HG03159 (cell line): ENCODE measurements around the gene COL12A1.
A peak's percentile ranks its signal among the peaks of the same experiment; 100 is the strongest.
"Not testable (repeated sequence)": the region's sequence is repeated elsewhere in the genome, so short reads cannot be mapped to it uniquely, and the experiment has no call there.

Experiments
- ATAC-seq: cut with Tn5 transposase; IDR thresholded peaks from one replicate; pipeline ENCODE4 v1.9.1; 2021; ENCODE audit warnings: mild to moderate bottlenecking, moderate library complexity; ENCODE audit not compliant: unreplicated experiment

The COL12A1 gene

DNA sequence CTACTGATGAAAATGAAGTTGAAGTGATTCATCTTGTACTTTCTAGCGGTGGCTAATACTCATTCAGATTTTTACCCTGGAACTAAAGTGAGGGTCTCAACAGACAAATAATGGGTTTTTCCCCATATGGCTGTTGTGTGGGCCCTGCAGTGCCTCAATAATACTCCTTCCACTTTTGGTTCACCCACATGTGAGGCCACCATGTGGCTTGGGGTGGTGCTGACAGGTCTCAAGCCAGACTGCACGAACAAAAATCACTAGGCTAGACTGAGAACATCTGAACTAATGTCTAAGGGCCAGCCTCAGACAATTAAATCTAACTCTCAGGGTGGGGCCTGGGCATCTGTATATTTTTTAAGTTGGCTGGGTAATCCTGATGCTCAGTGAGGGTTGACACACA lies 7.9 kb upstream of the COL12A1 start:
- ATAC-seq, result peak; percentile 43

DNA sequence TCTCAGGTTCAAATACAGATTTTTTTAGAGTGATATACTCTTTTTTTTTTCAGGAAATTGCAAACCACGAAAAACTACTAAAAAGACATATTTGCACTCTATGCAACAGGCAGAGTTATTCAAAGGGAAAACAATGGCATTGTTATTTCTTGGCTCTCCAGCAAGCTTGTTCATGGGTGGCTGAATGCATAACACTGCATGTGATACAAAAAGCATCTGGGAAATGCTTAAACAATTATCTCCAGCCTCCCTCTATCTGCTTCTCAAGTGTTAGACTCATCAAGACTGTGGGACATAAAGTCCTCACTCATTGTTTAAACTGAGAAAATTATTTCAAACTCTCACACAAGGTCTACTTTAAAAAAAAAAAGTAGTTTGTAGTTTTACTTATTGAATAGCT lies 7.3 kb upstream of the COL12A1 start:
- ATAC-seq, result no peak

DNA sequence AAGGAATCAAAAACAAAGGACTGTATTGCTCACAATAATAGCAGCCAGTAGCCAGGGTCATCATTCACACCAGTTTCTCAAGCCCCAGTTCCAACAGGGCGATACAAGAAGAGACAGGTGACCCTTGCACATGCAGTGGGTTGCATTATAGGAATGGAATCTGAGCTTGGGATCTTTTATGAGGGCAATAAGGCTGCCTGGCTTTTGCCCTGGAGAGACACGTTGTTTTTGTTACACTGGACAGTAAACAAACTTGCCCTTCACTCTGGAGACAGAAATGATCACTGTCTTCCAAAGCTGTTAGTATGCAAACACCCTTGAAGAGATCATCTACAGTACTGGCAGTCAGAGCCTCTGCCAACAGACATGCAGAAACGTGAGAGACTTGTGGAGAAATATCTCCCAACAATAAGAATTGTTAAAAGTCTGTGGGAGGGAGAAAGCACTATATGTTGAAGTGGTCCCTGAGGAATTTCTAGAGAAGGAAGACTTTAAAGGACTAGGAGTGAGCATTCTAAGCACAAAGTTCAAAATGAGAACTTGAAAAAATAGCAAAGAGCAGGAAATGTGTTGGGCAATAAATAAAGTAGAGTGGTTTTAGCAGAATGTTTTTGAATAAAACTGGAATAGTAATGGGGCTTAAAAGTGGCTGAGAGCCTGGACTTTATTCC lies 6.2 kb upstream of the COL12A1 start:
- no peak for ATAC-seq

DNA sequence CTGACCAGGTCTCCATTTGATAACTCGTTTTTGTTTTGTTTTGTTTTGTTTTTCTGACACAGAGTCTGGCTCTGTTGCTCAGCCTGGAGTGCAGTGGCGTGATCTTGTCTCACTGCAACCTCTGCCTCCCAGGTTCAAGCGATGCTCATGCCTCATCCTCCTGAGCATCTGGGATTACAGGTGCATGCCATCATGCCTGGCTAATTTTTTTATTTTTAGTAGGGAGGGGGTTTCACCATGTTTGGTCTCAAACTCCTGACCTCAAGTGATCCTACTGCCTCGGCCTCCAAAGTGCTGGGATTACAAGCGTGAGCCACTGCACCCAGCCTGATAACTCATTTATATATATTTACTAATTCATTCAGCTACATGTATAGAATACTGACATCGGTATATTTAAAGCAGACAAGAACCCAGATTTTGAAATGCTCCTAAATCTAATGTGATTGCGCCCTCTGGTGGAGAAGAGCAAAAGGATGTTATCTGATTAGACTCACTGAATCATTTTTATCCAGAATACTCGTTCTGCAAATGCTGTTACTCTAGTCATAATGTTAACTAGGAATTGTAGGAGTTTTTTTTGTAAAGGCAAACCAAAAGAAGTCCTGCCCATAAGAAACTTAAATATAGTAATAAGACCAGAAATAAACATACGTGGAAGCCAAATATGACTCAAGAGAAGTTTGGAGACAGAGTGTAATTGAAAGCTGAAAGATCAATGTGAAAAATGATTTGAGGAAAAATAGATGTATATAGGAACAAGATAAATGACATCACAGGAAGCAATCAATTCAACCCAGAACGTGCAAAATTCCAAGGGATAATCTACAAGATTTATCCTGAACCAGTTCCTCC lies 5.3 kb upstream of the COL12A1 start:
- no peak for ATAC-seq

DNA sequence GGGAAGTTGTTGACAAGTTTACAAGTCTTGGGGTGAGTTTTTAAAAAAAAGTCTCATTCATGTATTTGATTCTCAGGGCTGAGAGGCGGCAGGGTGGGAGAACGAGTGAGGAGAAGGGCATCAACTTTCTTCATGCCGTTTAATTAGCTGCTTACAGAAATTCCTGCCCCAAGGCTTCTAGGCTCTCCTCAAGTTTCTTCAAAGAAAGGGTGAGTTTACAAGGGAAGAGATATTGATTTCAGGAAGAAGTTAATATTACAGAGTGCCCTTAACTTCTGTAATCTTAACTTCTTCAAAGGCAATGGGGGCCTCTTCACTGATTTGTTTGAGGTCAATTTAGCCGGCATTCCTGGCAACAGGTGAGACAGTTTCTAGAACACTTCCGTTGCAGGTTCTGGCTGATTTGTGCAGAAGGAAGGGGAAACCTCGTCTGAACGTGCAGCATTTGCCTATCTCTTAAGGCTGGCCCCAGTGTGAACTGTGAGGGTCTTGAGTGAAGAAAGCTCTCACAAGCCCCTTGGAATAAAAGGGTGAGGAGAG lies 3.4 kb upstream of the COL12A1 start:
- ATAC-seq, result no peak

DNA sequence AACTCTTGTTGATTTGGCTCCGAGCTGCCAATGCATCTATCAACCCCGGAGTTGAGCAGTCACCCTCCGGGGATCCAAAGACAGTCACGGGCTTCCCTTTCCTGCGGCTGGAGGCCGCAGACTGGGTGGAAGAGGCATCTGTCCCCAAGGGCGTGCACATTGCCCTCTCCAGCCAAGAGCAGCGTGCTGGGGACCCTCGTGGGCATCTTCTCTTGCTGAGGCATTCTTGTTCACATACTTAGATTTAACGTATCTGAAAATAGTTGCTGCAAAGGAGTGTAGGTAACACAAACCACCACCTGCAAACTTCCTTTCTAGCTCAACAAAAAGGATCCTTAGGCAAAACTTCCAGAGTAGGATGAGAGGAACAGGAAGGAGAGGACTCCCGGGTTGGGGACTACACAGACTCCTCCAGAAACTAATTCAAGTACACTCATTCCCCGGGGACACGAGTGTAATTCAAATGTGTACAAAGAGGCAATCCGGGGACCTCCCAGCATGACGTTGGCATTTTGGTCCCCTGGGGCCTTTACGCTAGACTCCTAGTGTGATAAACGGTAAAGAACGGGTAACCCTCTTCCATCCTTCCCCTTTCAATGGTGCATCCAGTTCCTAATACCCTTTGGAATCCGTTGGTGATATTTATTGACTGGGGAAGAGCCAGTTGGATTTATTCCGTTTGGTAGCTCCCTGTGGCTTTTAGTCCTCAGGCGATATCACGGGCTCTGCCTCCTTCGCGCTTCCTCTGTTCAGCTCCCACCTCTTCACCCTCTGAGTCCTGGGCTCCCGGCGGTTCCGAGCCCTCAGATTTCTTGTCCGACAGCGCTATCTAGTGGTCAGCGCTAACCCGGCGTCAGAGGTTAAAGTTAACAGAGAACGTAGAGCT lies 2.7 kb upstream of the COL12A1 start:
- ATAC-seq, result peak; percentile 69

DNA sequence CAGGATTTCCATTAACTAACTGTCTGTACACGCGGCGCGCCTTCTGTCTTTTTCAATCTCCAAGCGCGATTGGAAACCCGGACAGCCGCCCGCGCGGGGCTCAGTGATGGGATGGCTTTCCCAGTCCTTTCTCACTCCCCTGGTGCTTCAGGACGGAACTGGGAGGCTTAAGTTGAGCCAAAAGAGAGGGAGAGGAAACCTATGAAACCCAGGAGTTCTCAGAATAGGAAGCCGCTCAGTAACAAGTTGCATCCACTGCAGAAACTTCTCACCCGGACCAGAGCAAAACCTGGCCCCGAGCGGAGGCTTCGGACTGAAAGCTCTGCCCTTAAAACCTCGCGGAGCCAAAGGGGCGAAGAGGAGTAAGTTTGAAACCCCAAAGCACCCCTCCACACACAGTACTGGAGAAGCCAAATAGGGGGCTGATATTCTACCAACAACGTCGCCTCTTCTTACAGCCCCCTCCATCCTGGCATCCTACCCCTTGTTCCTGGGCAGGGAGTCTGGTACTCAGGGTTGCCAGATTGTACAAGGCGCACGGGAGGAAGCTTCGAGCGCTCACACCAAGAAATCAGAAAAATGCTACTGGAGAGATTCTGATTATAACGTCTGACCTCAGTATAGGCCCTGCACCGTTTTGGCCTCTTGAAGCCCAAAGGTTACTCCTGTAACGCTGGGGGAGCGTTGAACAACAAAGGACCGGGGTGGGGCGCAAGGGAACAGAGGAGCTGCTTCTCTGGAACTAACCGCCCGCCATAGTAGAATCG lies 906 bp upstream of the COL12A1 start:
- no peak for ATAC-seq

DNA sequence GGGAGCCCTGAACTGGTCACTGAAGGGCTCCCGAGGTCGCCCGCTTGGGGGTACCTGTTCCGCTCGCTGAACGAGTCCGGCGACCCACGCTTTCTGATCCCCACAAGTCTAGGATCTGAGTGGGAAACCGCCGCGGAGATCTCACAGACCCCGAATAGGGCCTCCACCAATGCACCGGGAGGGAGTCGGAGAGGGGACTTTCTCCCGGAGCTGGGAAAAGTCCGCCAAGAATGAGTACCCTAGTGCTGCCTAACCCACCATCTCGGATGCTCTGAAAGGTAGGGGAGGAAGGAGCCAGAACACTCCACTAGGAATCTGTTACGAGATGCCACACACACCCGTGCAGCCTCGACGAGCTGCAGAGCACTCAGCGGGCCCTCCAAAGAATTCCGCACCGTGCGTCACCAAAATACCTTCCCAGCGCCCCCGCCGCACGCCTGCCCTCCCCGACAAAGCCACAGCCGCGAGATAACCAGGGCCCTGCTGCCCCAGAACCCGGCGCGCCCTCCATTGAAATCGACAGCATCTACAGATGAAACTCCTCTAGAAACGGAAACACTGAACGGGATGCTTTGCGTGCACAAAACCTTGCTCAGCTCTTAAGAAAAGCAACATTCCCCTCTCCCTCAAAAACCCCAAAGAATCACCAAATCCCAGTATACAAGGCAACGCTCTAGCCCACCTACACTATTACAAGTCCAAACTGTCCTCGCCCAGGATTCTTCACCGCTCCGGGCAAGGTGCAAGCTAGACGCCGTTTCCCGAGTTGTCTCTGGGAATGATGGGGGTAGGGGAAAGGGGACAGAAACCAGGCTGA lies 686 bp downstream of the COL12A1 start:
- ATAC-seq, result no peak

DNA sequence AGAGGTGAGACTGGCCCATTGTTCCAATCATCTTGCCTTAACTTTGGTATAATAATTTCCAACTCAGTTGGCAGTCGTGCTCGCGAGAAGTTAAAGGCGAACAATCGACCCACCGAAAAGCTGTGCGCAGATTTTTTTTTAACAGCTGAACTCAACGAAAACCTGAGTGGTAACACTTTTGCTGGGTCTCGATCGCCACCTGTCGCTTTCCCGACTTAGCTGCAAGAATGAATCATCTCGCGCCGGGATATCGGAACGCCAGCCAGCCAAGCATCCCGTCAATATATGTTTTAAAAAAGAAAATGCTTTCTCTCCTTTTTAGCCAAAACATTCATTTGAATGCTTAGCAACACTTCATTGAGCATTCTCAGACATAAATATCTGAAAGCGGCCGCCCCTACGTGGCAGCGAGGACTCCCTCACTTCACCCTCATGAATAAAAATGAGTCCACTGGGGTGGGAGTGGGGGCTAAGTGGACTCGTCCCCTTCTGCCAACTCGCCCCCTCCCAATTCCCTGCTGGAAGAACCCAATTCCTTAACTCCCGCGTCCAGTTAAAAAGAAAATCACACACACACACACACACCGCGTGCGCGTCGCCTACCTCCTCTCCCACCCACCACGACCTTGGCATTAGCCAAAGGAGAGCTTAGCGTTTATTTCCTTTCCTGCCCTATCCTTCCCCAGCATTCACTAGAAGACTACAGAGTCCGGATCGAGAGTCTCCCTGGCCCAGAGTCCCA lies 1.5 kb downstream of the COL12A1 start:
- no peak for ATAC-seq

DNA sequence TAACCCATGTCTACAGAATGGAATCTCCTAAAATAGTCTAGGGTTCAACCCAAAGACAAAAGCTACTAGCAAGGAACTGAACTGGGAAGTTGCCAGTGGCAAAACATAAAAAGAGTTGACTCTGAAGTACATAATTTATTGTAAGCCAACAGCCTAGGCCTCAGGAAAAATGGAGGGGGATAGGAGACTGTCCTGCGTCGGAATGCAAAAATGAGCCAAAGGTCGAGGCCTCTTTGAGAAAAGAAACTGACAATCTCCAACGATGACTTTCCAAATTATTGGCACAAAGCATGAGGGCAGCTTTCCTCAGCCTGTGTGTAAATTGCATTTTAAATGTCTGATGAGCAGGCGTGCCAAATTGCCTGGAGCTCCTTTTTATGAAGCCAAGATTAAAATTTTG lies 2.1 kb downstream of the COL12A1 start:
- ATAC-seq, result no peak

DNA sequence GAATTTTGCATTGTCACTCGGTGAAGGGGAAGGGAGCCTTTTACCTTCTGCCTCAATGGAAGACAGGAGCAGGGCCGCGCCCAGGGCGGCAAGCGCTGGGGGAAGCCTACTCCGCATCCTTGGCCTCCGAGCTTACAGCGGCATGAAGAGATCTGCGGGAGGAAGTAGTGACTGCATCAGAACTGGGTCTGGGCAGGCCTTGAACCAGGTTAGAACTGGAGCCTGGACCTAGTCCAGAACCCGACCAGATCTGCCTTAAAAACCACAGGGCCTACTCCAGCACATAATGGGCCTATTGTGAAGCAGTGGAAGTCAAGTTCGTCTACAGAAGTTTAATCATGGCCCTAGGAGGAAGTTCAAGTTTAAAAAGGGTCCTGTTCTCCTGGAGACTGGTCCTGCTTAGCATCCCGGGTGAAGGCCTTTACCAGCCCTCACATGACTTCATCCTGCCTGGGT lies 3.1 kb downstream of the COL12A1 start:
- ATAC-seq, result no peak

DNA sequence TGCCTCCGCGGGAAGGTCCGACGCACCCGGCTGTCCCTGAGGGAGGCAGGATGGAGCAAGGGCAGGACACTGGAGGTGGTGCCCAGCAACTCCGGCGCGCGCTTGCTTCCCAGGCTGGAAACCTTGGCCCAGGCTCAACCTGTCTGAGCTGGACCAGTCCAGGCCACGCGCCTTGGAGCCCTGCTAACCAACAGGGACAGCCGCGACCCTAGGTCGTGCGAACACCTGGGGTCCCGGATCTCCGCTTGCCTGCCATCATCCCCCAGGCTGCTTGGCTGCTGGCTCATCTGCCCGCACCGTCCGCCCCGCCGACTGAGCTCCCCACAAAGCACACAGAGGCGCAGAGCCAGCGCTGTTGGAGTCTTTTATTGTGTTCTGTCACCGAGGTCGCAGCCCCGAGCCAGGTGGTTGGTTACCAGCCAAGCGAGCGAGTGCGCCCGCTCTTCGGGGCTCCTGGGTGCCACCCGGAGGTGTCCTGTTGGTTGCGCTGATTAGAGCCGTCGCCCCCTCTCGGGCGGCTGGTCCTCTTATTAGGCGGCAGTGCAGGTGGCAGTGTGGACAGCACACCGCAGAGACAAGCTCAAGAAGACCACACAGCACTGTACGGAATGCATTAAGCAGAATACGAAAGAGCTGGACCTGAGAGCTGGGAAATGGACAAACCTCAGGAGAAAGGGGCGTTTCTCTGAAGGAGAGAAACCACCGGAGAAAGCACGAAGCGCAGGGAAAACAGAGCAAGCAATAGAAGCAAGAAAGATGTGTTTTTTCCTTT lies 3.8 kb downstream of the COL12A1 start:
- ATAC-seq, result no peak

DNA sequence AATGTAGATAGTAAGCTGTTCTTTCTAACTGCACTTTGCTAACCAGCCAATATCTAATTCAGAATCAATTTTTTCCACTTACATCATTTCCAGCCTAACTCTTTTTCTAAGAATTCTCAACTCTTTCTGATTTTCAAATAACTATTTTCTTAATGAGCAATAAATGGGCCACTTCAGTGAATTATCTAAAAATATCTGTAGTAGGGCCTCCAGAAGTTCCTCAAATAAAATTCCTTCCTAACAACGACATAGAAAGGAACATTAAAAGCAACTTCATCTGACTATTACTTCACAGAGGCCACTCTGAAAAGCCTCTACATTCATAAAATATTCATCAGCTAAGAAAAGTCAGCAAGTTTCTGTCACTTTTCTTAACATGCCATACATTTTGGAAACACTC lies 4.8 kb downstream of the COL12A1 start:
- ATAC-seq, result no peak

DNA sequence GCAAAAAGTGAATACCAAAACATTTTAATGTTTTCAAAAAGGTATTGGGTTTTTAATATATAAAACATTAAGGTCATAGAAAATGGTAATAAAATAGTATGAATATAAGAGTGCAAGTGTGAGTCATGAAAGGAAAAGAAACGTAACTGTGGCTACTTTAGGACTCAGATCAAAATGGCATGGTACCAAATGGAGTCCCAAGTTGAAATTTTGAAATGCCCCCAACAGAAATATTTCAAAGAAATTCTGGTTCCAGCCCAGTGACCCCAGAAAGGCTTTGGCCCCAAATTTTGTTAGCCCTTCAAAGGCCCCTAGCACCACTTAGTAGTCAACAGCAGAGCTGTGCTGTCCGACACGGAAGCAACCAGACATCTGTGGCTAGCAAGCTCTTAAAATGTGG lies 6.0 kb downstream of the COL12A1 start:
- no peak for ATAC-seq

DNA sequence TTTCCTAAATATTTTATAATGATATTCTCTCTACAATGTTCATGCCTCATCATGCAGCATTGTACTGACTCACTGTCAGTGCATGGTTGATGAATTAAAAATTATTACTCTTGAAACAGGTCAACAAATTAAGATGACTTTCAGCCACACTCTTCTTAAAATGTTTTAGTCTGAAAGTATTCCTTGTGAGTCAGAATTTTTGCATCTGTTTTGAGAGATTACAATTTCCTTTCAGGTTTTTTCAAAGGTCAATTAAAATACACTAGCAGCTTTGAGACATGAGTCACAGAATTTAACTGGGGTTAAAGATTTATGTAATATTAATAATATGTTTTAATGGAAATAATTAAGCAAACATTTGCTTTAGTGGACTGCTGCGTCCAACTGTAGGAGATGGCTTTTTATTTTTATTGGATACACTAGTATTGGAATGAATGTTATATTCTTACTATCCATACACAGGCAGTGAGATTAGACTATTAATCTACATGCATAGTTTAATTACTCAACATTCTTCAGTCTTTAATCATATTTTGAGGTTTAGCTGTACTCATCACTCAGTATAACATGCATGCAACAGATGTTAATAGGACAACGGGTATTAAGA lies 9.7 kb downstream of the COL12A1 start:
- ATAC-seq, result no peak

DNA sequence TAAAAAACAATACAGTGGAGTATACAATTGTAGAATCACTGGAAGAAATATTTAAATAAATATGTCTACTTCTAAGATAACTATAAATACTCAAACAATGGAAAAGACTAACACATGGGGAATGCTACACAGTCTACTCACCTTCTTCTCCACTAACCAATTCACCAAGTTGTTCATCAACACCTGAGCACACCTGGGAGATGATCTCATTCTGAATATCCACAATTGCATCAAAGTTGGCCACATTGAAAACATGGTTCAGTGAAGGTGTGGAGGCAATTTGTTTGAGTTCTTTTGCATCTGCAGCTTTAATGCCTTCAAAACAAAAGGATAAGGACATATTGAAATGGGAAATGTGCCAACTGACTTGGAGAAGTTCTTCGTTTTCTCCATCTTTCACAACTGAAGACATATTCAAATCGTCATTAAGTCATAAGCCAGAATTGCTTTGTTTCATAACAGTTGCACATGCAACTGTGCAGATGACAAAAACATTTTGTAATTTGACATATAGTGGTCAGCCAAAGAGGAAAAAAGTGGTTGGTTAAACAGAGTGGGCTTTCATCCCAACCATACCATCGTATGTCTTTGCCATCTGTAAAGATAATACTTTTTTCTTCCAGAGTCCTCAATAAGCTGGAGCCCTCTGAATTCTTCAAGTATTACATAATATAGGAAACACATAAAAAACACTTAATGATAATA lies 17.5 kb downstream of the COL12A1 start:
- ATAC-seq, result no peak

DNA sequence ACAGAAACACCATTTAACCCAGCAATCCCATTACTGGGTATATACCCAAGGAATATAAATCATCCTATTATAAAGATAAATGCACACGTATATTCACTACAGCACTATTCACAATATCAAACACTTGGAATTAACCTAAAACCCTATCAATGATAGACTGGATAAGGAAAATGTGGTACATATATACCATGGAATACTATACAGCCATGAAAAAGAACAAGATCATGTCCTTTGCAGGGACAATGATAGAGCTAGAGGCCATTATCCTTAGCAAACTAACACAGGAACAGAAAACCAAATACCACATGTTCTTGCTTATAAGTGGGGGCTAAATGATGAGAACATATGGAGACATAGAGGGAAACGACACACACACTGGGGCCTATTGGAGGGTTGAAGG lies 19.3 kb downstream of the COL12A1 start:
- not testable (repeated sequence) for ATAC-seq
